Liver (tissue), 3 donors: Measurements from ENCODE around the gene CST9.

Experiments used
- FOXA2 ChIP-seq: IDR thresholded peaks from 2 replicates; pipeline ENCODE4 v1.6.1; 2016; ENCODE audit warnings: antibody characterized with exemption
- RAD21 ChIP-seq, 2 donors: IDR thresholded peaks; 2 replicates each; pipeline ENCODE4 v1.6.1; 2016; ENCODE audit warnings: antibody characterized with exemption in 2 of 2, mild to moderate bottlenecking in 2 of 2
- RXRA ChIP-seq, 2 donors: IDR thresholded peaks; 2 replicates each; pipeline ENCODE4 v1.6.1; 2017 to 2018; ENCODE audit warnings: antibody characterized with exemption in 2 of 2, mild to moderate bottlenecking in 1 of 2
- TAF1 ChIP-seq: conservative IDR thresholded peaks from 2 replicates; pipeline ENCODE4 v1.6.1; 2016; ENCODE audit warnings: antibody characterized with exemption, mild to moderate bottlenecking
- TF ChIP-seq, protein P1 (sequence below): fragments of 150-350 bp; IDR thresholded peaks from 2 replicates; pipeline ENCODE4 v1.5.1; 2017; ENCODE audit warnings: improper control_type of control experiment, low read depth, low read length; ENCODE audit not compliant: missing input control
- TF ChIP-seq, protein P2 (sequence below): IDR thresholded peaks from 2 replicates; pipeline ENCODE4 v1.6.1; 2016; ENCODE audit warnings: antibody characterized with exemption
- donor health status: healthy.
- donor health status: healthy.

DNA sequence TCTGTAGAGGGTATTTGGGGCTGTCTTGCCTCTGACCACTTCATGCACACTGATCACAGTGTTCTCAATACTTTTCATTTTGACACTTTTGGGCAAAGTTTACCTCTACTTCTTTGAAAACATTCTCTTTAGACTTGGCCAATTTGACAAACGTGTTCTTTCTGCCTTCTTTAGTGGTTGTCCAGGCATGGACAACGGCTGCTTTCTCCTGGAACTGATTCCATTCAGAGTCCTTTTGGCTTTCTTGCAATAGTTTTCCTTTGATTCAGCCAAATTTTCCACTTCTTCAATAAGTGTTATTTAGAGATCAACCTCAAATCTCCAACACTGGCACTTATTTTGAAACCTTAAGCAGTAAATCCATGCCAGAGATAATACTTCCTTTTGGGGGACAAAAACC, 6.7 kb upstream of the CST9 start:
- TF ChIP-seq, protein P1, sequence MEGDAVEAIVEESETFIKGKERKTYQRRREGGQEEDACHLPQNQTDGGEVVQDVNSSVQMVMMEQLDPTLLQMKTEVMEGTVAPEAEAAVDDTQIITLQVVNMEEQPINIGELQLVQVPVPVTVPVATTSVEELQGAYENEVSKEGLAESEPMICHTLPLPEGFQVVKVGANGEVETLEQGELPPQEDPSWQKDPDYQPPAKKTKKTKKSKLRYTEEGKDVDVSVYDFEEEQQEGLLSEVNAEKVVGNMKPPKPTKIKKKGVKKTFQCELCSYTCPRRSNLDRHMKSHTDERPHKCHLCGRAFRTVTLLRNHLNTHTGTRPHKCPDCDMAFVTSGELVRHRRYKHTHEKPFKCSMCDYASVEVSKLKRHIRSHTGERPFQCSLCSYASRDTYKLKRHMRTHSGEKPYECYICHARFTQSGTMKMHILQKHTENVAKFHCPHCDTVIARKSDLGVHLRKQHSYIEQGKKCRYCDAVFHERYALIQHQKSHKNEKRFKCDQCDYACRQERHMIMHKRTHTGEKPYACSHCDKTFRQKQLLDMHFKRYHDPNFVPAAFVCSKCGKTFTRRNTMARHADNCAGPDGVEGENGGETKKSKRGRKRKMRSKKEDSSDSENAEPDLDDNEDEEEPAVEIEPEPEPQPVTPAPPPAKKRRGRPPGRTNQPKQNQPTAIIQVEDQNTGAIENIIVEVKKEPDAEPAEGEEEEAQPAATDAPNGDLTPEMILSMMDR, result no peak
- no peak for TF ChIP-seq FOXA2
- TF ChIP-seq, protein P2, sequence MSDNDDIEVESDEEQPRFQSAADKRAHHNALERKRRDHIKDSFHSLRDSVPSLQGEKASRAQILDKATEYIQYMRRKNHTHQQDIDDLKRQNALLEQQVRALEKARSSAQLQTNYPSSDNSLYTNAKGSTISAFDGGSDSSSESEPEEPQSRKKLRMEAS, result no peak
- no peak for TF ChIP-seq RAD21 (IDR thresholded peaks at IDR 0.05)
- no peak for TF ChIP-seq RXRA (IDR thresholded peaks at IDR 0.05)
- no peak for TF ChIP-seq TAF1
